ENCODE data around the gene SEPTIN1.

The SEPTIN1 gene

GRCh38 chr16:30382111-30382881 is at the start of gene SEPTIN1:
Gene SEPTIN1 (minus strand): TSS chr16:30382561. CDS start chr16:30382542, 19 bp downstream.
- DNase-seq (ENCODE audit: low read depth), result no peak

GRCh38 chr16:30430428-30430970 is 48.1 kb upstream of the SEPTIN1 start:
- no peak for DNase-seq (ENCODE audit: low read depth)

GRCh38 chr16:30429678-30430427 is 47.5 kb upstream of the SEPTIN1 start, which contains the start of gene DCTPP1:
Gene DCTPP1 (minus strand): TSS chr16:30430030. CDS start chr16:30429980, 50 bp downstream.
- peak; percentile 100 for DNase-seq (ENCODE audit: low read depth)

- no peak for DNase-seq (ENCODE audit: low read depth)
These were observed 47.0 kb upstream of the SEPTIN1 start for GRCh38 chr16:30429418-30429677.

- no peak for DNase-seq (ENCODE audit: low read depth)
These were observed 45.7 kb upstream of the SEPTIN1 start for GRCh38 chr16:30428055-30428454.

- no peak for DNase-seq (ENCODE audit: low read depth)
These were observed 38.6 kb upstream of the SEPTIN1 start for GRCh38 chr16:30421010-30421409.

GRCh38 chr16:30418350-30419181 is 36.2 kb upstream of the SEPTIN1 start:
- DNase-seq (ENCODE audit: low read depth), result peak; percentile 41

- DNase-seq (ENCODE audit: low read depth), result peak; percentile 91
These were observed 35.4 kb upstream of the SEPTIN1 start for GRCh38 chr16:30417529-30418349.

- DNase-seq (ENCODE audit: low read depth), result no peak
These were observed 34.5 kb upstream of the SEPTIN1 start for GRCh38 chr16:30416624-30417528.

GRCh38 chr16:30416047-30416603 is 33.8 kb upstream of the SEPTIN1 start:
- DNase-seq (ENCODE audit: low read depth), result no peak

- no peak for DNase-seq (ENCODE audit: low read depth)
These were observed 31.8 kb upstream of the SEPTIN1 start for GRCh38 chr16:30414159-30414558.

GRCh38 chr16:30413112-30413806 is 30.9 kb upstream of the SEPTIN1 start:
- no peak for DNase-seq (ENCODE audit: low read depth)

GRCh38 chr16:30409125-30410060 is 27.0 kb upstream of the SEPTIN1 start:
- DNase-seq (ENCODE audit: low read depth), result peak; percentile 73

- no peak for DNase-seq (ENCODE audit: low read depth)
These were observed 25.6 kb upstream of the SEPTIN1 start for GRCh38 chr16:30407804-30408534.

GRCh38 chr16:30407102-30407803 is 24.9 kb upstream of the SEPTIN1 start, which contains the start of gene ZNF771:
Gene ZNF771 (plus strand): TSS chr16:30407606. CDS start chr16:30408054, 448 bp downstream.
- peak; percentile 81 for DNase-seq (ENCODE audit: low read depth)

GRCh38 chr16:30406795-30407101 is 24.4 kb upstream of the SEPTIN1 start:
- no peak for DNase-seq (ENCODE audit: low read depth)

All from amniotic epithelial cell (primary cell).